Breast epithelium (tissue), 3 donors: ENCODE data around the gene PLXNA4.

ENCODE experiments used
- CTCF ChIP-seq, 3 donors: fragments of 450-650 bp; IDR thresholded peaks; one replicate each; pipeline ENCODE4 v1.5.1; 2016 to 2017; ENCODE audit warnings: antibody characterized with exemption in 3 of 3, mild to moderate bottlenecking in 3 of 3, moderate library complexity in 3 of 3
- POLR2A ChIP-seq: fragments of 450-650 bp; IDR thresholded peaks from one replicate; pipeline ENCODE4 v1.6.1; 2016; ENCODE audit warnings: antibody characterized with exemption, mild to moderate bottlenecking, moderate library complexity

GRCh38 chr7:132099163-132099562 lies 477.1 kb downstream of the PLXNA4 start:
- TF ChIP-seq CTCF (IDR thresholded peaks at IDR 0.05) (no peak), POLR2A (no peak)
